Measurements from ENCODE around the gene ANGEL1.

The ANGEL1 gene

DNA sequence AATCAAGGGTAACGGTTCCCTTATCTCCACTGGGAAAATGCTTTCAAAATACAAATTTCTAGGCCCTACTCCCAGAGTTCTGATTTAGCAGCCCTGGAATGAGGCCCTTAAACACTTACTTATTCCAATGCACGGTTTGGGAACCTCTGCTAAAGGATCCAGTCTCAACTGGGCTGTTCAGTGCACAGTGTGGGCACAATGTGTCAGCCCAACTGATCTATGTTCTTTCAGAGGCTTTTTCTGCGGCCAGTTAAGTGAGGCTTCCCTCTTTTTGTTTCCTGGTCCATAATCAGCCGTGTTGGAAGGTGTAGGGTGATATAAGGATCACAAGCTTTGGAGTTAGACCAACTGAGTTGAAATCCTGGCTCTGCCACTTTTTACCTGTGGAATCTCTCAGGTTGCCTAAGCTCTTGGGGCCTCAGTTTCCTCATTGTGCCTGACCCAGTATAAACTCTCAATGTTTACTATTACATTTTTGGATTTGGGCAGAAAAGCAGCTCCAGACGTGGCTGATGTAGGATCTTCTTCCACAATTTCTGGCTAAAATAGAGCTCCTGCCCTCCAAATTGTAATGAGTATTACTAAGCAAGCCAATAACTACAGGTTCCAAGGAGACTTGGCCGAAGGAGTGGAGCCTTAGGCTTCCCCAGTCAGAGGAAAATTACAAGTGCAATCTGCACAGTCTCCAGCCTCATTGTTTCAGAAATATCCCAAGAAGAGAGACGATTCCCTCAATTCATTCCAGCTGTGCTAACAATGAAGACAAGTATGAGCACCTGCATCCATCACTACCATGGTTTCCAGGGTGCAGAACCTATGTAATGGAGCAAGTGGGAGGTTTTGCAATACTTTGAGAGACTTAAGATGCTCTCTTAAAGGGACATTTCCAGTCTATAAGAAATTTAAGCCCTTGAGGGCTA, 2.3 kb upstream of the ANGEL1 start:
- ATAC-seq = no peak
- TF ChIP-seq TOX (CRISPR knock-in tag; IDR thresholded peaks at IDR 0.05; ENCODE audit: borderline replicate concordance) (no peak), RARB (CRISPR knock-in tag; IDR thresholded peaks at IDR 0.05) (no peak)
- TF ChIP-seq, protein P1, sequence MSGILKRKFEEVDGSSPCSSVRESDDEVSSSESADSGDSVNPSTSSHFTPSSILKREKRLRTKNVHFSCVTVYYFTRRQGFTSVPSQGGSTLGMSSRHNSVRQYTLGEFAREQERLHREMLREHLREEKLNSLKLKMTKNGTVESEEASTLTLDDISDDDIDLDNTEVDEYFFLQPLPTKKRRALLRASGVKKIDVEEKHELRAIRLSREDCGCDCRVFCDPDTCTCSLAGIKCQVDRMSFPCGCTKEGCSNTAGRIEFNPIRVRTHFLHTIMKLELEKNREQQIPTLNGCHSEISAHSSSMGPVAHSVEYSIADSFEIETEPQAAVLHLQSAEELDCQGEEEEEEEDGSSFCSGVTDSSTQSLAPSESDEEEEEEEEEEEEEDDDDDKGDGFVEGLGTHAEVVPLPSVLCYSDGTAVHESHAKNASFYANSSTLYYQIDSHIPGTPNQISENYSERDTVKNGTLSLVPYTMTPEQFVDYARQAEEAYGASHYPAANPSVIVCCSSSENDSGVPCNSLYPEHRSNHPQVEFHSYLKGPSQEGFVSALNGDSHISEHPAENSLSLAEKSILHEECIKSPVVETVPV (CRISPR knock-in tag; IDR thresholded peaks at IDR 0.05) = no peak

GRCh38 chr14:76812093-76812421, 625 bp downstream of the ANGEL1 start:
- ATAC-seq = peak; percentile 45
- TF ChIP-seq, protein P1 (CRISPR knock-in tag; IDR thresholded peaks at IDR 0.05) = no peak
- no peak for TF ChIP-seq TOX (CRISPR knock-in tag; IDR thresholded peaks at IDR 0.05; ENCODE audit: borderline replicate concordance)
- TF ChIP-seq, protein P2, sequence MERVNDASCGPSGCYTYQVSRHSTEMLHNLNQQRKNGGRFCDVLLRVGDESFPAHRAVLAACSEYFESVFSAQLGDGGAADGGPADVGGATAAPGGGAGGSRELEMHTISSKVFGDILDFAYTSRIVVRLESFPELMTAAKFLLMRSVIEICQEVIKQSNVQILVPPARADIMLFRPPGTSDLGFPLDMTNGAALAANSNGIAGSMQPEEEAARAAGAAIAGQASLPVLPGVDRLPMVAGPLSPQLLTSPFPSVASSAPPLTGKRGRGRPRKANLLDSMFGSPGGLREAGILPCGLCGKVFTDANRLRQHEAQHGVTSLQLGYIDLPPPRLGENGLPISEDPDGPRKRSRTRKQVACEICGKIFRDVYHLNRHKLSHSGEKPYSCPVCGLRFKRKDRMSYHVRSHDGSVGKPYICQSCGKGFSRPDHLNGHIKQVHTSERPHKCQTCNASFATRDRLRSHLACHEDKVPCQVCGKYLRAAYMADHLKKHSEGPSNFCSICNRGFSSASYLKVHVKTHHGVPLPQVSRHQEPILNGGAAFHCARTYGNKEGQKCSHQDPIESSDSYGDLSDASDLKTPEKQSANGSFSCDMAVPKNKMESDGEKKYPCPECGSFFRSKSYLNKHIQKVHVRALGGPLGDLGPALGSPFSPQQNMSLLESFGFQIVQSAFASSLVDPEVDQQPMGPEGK (CRISPR knock-in tag; IDR thresholded peaks at IDR 0.05; ENCODE audit: borderline replicate concordance) = no peak
- TF ChIP-seq ZC3H10 (CRISPR knock-in tag; IDR thresholded peaks at IDR 0.05) = no peak
- TF ChIP-seq OSR1 (CRISPR knock-in tag; IDR thresholded peaks at IDR 0.05) = no peak
- TF ChIP-seq BACH2 (CRISPR knock-in tag; IDR thresholded peaks at IDR 0.05; ENCODE audit: borderline replicate concordance) = no peak
- TF ChIP-seq GLIS3 (CRISPR knock-in tag; IDR thresholded peaks at IDR 0.05) = no peak
- TF ChIP-seq, protein P3, sequence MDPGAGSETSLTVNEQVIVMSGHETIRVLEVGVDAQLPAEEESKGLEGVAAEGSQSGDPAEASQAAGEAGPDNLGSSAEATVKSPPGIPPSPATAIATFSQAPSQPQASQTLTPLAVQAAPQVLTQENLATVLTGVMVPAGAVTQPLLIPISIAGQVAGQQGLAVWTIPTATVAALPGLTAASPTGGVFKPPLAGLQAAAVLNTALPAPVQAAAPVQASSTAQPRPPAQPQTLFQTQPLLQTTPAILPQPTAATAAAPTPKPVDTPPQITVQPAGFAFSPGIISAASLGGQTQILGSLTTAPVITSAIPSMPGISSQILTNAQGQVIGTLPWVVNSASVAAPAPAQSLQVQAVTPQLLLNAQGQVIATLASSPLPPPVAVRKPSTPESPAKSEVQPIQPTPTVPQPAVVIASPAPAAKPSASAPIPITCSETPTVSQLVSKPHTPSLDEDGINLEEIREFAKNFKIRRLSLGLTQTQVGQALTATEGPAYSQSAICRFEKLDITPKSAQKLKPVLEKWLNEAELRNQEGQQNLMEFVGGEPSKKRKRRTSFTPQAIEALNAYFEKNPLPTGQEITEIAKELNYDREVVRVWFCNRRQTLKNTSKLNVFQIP (CRISPR knock-in tag; IDR thresholded peaks at IDR 0.05; ENCODE audit: borderline replicate concordance, low read depth) = no peak
- TF ChIP-seq, protein P4, sequence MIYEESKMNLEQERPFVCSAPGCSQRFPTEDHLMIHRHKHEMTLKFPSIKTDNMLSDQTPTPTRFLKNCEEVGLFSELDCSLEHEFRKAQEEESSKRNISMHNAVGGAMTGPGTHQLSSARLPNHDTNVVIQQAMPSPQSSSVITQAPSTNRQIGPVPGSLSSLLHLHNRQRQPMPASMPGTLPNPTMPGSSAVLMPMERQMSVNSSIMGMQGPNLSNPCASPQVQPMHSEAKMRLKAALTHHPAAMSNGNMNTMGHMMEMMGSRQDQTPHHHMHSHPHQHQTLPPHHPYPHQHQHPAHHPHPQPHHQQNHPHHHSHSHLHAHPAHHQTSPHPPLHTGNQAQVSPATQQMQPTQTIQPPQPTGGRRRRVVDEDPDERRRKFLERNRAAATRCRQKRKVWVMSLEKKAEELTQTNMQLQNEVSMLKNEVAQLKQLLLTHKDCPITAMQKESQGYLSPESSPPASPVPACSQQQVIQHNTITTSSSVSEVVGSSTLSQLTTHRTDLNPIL (CRISPR knock-in tag; IDR thresholded peaks at IDR 0.05; ENCODE audit: low read depth) = no peak

DNA sequence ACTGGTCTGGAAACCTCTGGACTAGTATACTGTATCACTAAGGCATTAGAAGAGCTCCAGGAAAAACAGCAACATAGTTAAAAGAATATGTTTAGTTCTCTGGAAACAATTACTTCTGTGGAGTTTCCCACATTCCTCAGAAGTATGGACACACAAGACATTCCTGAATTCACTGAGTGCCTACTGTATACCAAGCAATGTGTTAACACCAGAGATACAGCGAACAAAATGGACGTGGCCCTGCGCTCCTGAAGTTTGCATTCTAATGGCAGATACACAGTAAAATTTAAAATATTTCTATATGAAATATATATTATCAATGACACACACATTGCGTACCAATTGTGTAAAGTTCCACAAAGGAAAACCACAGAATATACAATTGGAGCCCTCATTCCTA, 1.1 kb downstream of the ANGEL1 start:
- ATAC-seq = peak; percentile 20
- TF ChIP-seq, protein P2 (CRISPR knock-in tag; IDR thresholded peaks at IDR 0.05; ENCODE audit: borderline replicate concordance) = no peak
- TF ChIP-seq TOX (CRISPR knock-in tag; IDR thresholded peaks at IDR 0.05; ENCODE audit: borderline replicate concordance) (no peak), ZNF70 (CRISPR knock-in tag; IDR thresholded peaks at IDR 0.05) (no peak), BACH2 (CRISPR knock-in tag; IDR thresholded peaks at IDR 0.05; ENCODE audit: borderline replicate concordance) (no peak), PPARA (CRISPR knock-in tag; IDR thresholded peaks at IDR 0.05; ENCODE audit: borderline replicate concordance) (no peak), ARNTL (CRISPR knock-in tag; IDR thresholded peaks at IDR 0.05; ENCODE audit: borderline replicate concordance, low read depth) (no peak), RARB (CRISPR knock-in tag; IDR thresholded peaks at IDR 0.05) (no peak), TCF4 (CRISPR knock-in tag; IDR thresholded peaks at IDR 0.05; ENCODE audit: borderline replicate concordance) (no peak), ISL1 (CRISPR knock-in tag; IDR thresholded peaks at IDR 0.05) (no peak)
- TF ChIP-seq, protein P1 (CRISPR knock-in tag; IDR thresholded peaks at IDR 0.05) = no peak
- TF ChIP-seq, protein P3 (CRISPR knock-in tag; IDR thresholded peaks at IDR 0.05; ENCODE audit: borderline replicate concordance, low read depth) = no peak
- TF ChIP-seq, protein P4 (CRISPR knock-in tag; IDR thresholded peaks at IDR 0.05; ENCODE audit: low read depth) = no peak

All from SK-N-SH treated with all-trans-retinoic acid at 6 μM for 48 hours (cell line).